ENCODE measurements around the gene ERG28. TPM values are rescaled to one million over a fixed set of nuclear protein-coding genes. Genes with fewer than 3 reads are reported as not detected.

ERG28 gene
- 4.5 and 6.1 TPM in 2 replicates for total RNA-seq

GRCh38 chr14:75660630-75661498, at the start of gene ERG28, which contains the start of gene TTLL5:
Gene ERG28, minus strand, starts transcription at chr14:75660876. Its CDS starts 3,374 bp downstream, at chr14:75657502.
Gene TTLL5, plus strand, starts transcription at chr14:75661246. Its CDS starts 1,904 bp downstream, at chr14:75663150.

Other genes with a start within 250 kb of the ERG28 start
- gene JDP2, start 232.9 kb downstream of the ERG28 start, total RNA-seq: 58.4 and 81.1 TPM in 2 replicates
- gene BATF, start 138.4 kb downstream of the ERG28 start, total RNA-seq: not detected in 2 replicates
- 0.59 and 0.74 TPM in 2 replicates for gene FLVCR2, start 82.3 kb downstream of the ERG28 start, total RNA-seq
- 15.4 and 32.0 TPM in 2 replicates for gene TTLL5, start 370 bp upstream of the ERG28 start, total RNA-seq

Data from smooth muscle cell of the umbilical artery (primary cell).